Upper lobe of left lung (tissue), 6 donors: Measurements from ENCODE around the gene KCP. TPM values are rescaled to one million over a fixed set of nuclear protein-coding genes. Genes with fewer than 3 reads are reported as not detected.
"Not testable (repeated sequence)": the region's sequence is repeated elsewhere in the genome, so short reads cannot be mapped to it uniquely, and the experiment has no call there.

ENCODE experiments used
- ATAC-seq, 2 donors: fragments of 200-7000 bp; cut with Tn5 transposase; one replicate each; pipeline ENCODE4 v1.9.1; 2022; ENCODE audit warnings: mild to moderate bottlenecking in 2 of 2, moderate library complexity in 2 of 2; ENCODE audit not compliant: low FRiP score in 2 of 2
- DNase-seq, 2 donors: peaks; one replicate each; pipeline ENCODE4 v3.0.0-alpha.2; 2019 to 2020
- H3K27ac ChIP-seq, 4 donors: fragments of 200-600 bp; sonication (generic); one replicate each; pipeline ENCODE4 v1.5.1; 2016 to 2019
- H3K27me3 ChIP-seq, 4 donors: fragments of 200-600 bp; sonication (generic); one replicate each; pipeline ENCODE4 v1.5.1; 2017 to 2019
- H3K36me3 ChIP-seq, 4 donors: fragments of 200-600 bp; sonication (generic); one replicate each; pipeline ENCODE4 v1.5.1; 2016 to 2019
- H3K4me1 ChIP-seq, 4 donors: fragments of 200-600 bp; sonication (generic); one replicate each; pipeline ENCODE4 v1.5.1; 2018 to 2019
- H3K4me3 ChIP-seq, 4 donors: fragments of 200-600 bp; sonication (generic); one replicate each; pipeline ENCODE4 v1.5.1; 2017 to 2019; ENCODE audit warnings: mild to moderate bottlenecking in 2 of 4, moderate library complexity in 1 of 4
- H3K9me3 ChIP-seq, 4 donors: fragments of 200-600 bp; sonication (generic); one replicate each; pipeline ENCODE4 v1.5.1; 2018 to 2019
- CTCF ChIP-seq, 6 experiments: fragments of 450-650 bp in 4 of 6; fragments of 200-600 bp in 2 of 6; sonication (generic) in 2 of 6; IDR thresholded peaks; one replicate each; pipeline ENCODE4 v1.5.1; 2016 to 2019; ENCODE audit warnings: antibody characterized with exemption in 6 of 6
- EP300 ChIP-seq, 4 donors: sonication (generic); formaldehyde crosslinking; IDR thresholded peaks; one replicate each; pipeline ENCODE4 v1.5.1; 2017; ENCODE audit warnings: antibody characterized with exemption in 4 of 4, control low read depth in 2 of 4
- POLR2A ChIP-seq, 4 donors: fragments of 450-650 bp; IDR thresholded peaks; one replicate each; pipeline ENCODE4 v1.5.1; 2016 to 2017; ENCODE audit warnings: antibody characterized with exemption in 4 of 4, mild to moderate bottlenecking in 2 of 4
- POLR2AphosphoS5 ChIP-seq, 2 donors: sonication (generic); formaldehyde crosslinking; IDR thresholded peaks; one replicate each; pipeline ENCODE4 v1.5.1; 2017; ENCODE audit warnings: antibody characterized with exemption in 2 of 2
- WGBS, 2 donors: methylation state at CpG; one replicate each; pipeline ENCODE4 v1.1.5; 2017 to 2018; 5-methylcytosine and 5-hydroxymethylcytosine counted together
- total RNA-seq, 6 donors: library from RNA; depleted of rRNA in 4 of 6; stranded (reverse); fragments of >200 nt in 4 of 6; gene quantifications; one replicate each; pipeline versions ENCODE4 v1.1.0 to v1.2.1, GENCODE V29; 2016 to 2021
- donor health status: DM: no; HTN: no; CAD: no; lungs with moderate emphysema.
- donor health status: DM: no; HTN: yes; CAD: no; lungs with severe emphysema.

KCP gene
- total RNA-seq, 6 donors from 2014 or later, result 0.15 to 2.1 (median 1.1) TPM; not detected in 1

- Histone ChIP-seq H3K9me3 (no peaks in the 10 kb centered on the region), H3K27me3 (no peaks in the 10 kb centered on the region), H3K36me3 (peaks cover 0 to 13% (median 5%) of the 10 kb centered on the region in 4 donors), H3K4me1 (peaks cover 0 to 7% (median 3%) of the 10 kb centered on the region in 4 donors), H3K4me3 (no peak overlapping the region), H3K27ac (no peak overlapping the region)
- no peak for ATAC-seq
- 86 to 91% methylated on average over 15 to 17 of the region's 22 CpGs for WGBS, 2 donors
- TF ChIP-seq POLR2A (IDR thresholded peaks at IDR 0.05) (no peak), CTCF (IDR thresholded peaks at IDR 0.05) (peak in 1 of 6 experiments; percentile 4)
- peak in 1 of 2 donors; percentile 74 for DNase-seq
These were observed 36.7 kb upstream of the KCP start for GRCh38 chr7:128946936-128947830.

GRCh38 chr7:128945668-128946366, 35.3 kb upstream of the KCP start:
- Histone ChIP-seq H3K27ac (no peak overlapping the region), H3K9me3 (no peaks in the 10 kb centered on the region), H3K4me1 (peaks cover 0 to 9% (median 6%) of the 10 kb centered on the region in 4 donors), H3K4me3 (no peak overlapping the region), H3K36me3 (peaks cover 0 to 13% (median 1%) of the 10 kb centered on the region in 4 donors), H3K27me3 (no peaks in the 10 kb centered on the region)
- DNase-seq, result no peak
- WGBS, 2 donors, result 83 to 92% methylated on average over 7 to 20 of the region's 21 CpGs
- TF ChIP-seq POLR2A (IDR thresholded peaks at IDR 0.05), result no peak
- TF ChIP-seq EP300 (IDR thresholded peaks at IDR 0.05), result no peak
- TF ChIP-seq POLR2AphosphoS5 (IDR thresholded peaks at IDR 0.05), result no peak
- TF ChIP-seq CTCF (IDR thresholded peaks at IDR 0.05), result no peak
- ATAC-seq, result no peak

- no peak overlapping the region for H3K4me3 ChIP-seq
- H3K27me3 ChIP-seq, result no peaks in the 10 kb centered on the region
- WGBS, 2 donors, result 69 to 72% methylated on average over 7 of the region's 7 CpGs
- TF ChIP-seq EP300 (IDR thresholded peaks at IDR 0.05) (no peak), POLR2A (IDR thresholded peaks at IDR 0.05) (no peak), CTCF (IDR thresholded peaks at IDR 0.05) (no peak), POLR2AphosphoS5 (IDR thresholded peaks at IDR 0.05) (no peak)
- DNase-seq (no peak), ATAC-seq (no peak)
- H3K27ac ChIP-seq, result no peak overlapping the region
- peaks cover 0 to 9% (median 6%) of the 10 kb centered on the region in 4 donors for H3K4me1 ChIP-seq
- H3K36me3 ChIP-seq, result peaks cover 0 to 13% (median 1%) of the 10 kb centered on the region in 4 donors
- no peaks in the 10 kb centered on the region for H3K9me3 ChIP-seq
These were observed 34.2 kb upstream of the KCP start for GRCh38 chr7:128944487-128945236.

- DNase-seq, H3K9me3 ChIP-seq, H3K4me3 ChIP-seq, ATAC-seq, H3K27ac ChIP-seq, H3K36me3 ChIP-seq, H3K27me3 ChIP-seq: not testable (repeated sequence)
- H3K4me1 ChIP-seq, result peaks cover 10 to 23% (median 11%) of the 10 kb centered on the region in 4 donors
- WGBS, 2 donors, result 73 to 82% methylated on average over 2 of the region's 2 CpGs
These were observed 32.7 kb upstream of the KCP start for GRCh38 chr7:128943251-128943650.
